Lower leg skin (tissue), 3 donors: ENCODE results near the gene FGD6.
"Not testable (repeated sequence)": the region's sequence is repeated elsewhere in the genome, so short reads cannot be mapped to it uniquely, and the experiment has no call there.

Source experiments
- POLR2A ChIP-seq, 2 donors: fragments of 450-650 bp; IDR thresholded peaks; one replicate each; pipeline ENCODE4 v1.6.1; 2016 to 2017; ENCODE audit warnings: antibody characterized with exemption in 2 of 2, mild to moderate bottlenecking in 1 of 2, moderate library complexity in 1 of 2
- TF ChIP-seq, protein P1 (sequence below), 3 donors: fragments of 450-650 bp; IDR thresholded peaks; one replicate each; pipeline ENCODE4 v1.5.1; 2016; ENCODE audit warnings: antibody characterized with exemption in 3 of 3, mild to moderate bottlenecking in 3 of 3, moderate library complexity in 2 of 3

- TF ChIP-seq POLR2A (IDR thresholded peaks at IDR 0.05), result not testable (repeated sequence)
- TF ChIP-seq, protein P1, sequence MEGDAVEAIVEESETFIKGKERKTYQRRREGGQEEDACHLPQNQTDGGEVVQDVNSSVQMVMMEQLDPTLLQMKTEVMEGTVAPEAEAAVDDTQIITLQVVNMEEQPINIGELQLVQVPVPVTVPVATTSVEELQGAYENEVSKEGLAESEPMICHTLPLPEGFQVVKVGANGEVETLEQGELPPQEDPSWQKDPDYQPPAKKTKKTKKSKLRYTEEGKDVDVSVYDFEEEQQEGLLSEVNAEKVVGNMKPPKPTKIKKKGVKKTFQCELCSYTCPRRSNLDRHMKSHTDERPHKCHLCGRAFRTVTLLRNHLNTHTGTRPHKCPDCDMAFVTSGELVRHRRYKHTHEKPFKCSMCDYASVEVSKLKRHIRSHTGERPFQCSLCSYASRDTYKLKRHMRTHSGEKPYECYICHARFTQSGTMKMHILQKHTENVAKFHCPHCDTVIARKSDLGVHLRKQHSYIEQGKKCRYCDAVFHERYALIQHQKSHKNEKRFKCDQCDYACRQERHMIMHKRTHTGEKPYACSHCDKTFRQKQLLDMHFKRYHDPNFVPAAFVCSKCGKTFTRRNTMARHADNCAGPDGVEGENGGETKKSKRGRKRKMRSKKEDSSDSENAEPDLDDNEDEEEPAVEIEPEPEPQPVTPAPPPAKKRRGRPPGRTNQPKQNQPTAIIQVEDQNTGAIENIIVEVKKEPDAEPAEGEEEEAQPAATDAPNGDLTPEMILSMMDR (IDR thresholded peaks at IDR 0.05), result not testable (repeated sequence)
These were observed 16.9 kb upstream of the FGD6 start for GRCh38 chr12:95234187-95234586.
